HG02588 (cell line): Measurements from ENCODE around the gene BCL3.
"Not testable (repeated sequence)": the region's sequence is repeated elsewhere in the genome, so short reads cannot be mapped to it uniquely, and the experiment has no call there.

Experiments used
- ATAC-seq: cut with Tn5 transposase; IDR thresholded peaks from one replicate; pipeline ENCODE4 v1.9.1; 2021; ENCODE audit warnings: mild to moderate bottlenecking, moderate library complexity; ENCODE audit not compliant: unreplicated experiment

BCL3 gene

DNA sequence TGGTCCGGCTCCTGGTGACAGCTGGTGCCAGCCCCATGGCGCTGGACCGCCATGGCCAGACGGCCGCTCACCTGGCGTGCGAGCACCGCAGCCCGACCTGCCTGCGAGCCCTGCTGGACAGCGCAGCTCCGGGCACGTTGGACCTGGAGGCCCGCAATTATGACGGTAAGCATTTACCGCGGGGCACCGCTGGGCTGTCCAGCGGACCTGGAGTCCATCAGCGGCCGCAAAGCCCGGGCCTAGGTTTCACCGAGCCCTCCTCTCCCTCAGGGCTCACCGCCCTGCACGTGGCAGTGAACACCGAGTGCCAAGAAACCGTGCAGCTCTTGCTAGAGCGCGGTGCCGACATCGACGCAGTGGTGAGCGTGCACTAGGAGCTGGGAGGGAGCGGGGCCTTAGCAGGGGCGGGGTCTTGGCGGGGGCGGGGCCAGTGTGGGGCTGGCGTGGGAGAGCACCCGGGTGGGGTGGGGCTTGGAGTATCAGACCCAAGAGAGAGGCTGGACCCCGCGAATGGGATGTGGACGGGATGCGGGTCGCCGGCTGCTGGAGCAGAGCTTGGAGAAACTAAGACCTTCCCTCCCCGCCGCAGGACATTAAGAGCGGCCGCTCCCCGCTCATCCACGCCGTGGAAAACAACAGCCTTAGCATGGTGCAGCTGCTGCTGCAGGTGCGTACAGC, 8.7 kb downstream of the BCL3 start:
- ATAC-seq = no peak

- ATAC-seq = no peak
Observed at GRCh38 chr19:44757735-44758505, 9.4 kb downstream of the BCL3 start.

DNA sequence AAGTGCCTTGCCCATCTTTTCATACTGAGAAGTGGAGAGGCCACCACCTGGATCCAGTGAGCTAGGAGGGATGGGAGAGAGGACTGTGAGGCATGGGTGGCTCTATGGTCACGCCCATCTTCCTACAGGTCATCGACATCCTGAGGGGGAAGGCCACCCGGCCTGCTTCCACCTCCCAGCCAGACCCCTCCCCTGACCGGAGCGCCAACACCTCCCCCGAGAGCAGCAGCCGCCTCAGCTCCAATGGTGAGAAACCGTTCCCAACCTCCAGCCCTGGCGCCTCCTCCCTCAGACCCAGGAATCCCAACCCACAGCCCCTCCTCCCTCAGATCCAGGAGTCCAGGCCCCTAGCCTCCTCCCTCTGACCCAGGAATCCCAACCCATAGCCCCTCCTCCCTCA, 10.1 kb downstream of the BCL3 start:
- ATAC-seq = no peak

- ATAC-seq = no peak
Observed at GRCh38 chr19:44759083-44759804, 10.7 kb downstream of the BCL3 start.

GRCh38 chr19:44762038-44762437, 13.5 kb downstream of the BCL3 start:
- ATAC-seq = no peak

GRCh38 chr19:44765033-44765948, 16.8 kb downstream of the BCL3 start:
- no peak for ATAC-seq

- no peak for ATAC-seq
Observed at GRCh38 chr19:44765949-44766335, 17.4 kb downstream of the BCL3 start.

DNA sequence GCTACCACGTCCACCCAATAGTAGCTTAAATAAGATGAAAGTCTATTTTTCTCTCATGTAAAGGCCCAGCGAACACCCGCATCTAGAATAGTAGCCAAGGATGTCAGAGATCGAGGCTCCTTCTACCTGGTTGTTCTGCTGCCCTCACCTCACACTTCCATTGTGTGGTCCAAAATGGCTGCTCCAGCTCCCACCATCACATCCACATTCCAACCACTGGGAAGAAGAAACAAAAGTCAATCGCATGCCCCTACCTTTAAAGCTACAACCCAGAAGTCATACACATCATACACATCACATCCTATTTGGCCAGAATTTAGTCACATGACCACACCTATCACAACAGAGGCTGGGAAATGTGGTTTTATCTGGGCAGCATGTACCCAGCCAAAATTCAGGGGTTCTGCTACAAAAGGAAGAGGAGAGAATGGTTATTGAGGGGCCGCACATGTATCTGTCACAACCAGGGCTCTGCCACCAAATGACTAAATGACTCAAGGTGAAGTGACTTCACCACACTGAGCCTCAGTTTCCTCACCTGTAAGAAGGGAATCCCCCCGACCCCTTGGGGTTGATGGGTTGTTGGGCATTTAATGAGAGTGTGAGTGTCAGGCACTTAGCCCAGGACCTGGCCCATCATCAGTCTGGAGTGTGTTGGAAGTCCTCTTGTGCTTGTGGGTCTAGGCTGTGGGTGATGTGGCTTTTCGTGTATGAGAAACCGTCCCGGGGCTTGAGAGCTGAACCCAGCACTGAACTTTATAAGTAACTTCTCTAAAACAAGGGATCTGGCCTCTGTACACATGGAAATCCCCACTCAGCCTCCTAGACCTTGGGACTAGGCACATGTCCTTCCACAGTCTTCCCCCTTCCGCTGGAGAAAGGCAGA, 19.0 kb downstream of the BCL3 start:
- ATAC-seq = no peak

GRCh38 chr19:44770550-44771257, 22.2 kb downstream of the BCL3 start:
- ATAC-seq = peak; percentile 96

DNA sequence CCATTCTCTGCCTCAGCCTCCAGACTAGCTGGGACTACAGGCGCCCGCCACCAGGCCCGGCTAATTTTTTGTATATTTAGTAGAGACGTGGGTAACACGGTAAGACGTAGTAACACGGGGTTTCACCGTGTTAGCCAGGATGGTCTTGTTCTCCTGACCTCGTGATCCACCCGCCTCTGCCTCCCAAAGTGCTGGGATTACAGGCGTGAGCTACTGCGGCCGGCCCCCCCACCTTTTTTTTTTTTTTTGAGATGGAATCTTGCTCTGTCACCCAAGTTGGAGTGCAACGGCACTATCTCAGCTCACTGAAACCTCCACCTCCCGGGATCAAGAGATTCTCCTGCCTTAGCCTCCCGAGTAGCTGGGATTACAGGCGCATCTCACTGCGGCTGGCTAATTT, 23.6 kb downstream of the BCL3 start:
- ATAC-seq = not testable (repeated sequence)

GRCh38 chr19:44772959-44773358, 24.5 kb downstream of the BCL3 start:
- no peak for ATAC-seq

DNA sequence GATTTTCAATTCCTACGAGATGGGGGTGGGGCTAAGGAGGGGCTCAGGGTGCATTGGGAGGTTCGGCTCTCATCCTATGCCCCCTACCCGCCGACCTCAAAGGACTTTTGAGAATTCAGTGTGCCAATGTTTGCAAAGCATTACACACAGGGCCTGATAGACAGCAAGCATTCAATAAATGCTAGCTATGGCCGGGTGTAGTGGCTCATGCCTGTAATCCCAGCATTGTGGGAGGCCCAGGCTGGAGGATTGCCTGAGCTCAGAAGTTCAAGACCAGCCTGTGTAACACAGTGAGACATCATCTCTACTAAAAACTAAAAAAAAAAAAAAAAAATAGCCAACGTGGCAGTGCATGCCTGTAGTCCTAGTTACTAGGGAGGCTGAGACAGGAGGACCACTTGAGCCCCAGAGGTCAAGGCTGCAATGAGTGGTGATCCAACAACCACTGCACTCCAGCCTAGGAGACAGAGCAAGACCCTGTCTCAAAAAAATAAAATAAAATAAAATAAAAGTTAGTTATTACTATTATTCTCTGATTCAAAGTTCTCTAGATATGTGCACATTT, 27.2 kb downstream of the BCL3 start:
- no peak for ATAC-seq

GRCh38 chr19:44776402-44777096, 28.0 kb downstream of the BCL3 start:
- no peak for ATAC-seq

DNA sequence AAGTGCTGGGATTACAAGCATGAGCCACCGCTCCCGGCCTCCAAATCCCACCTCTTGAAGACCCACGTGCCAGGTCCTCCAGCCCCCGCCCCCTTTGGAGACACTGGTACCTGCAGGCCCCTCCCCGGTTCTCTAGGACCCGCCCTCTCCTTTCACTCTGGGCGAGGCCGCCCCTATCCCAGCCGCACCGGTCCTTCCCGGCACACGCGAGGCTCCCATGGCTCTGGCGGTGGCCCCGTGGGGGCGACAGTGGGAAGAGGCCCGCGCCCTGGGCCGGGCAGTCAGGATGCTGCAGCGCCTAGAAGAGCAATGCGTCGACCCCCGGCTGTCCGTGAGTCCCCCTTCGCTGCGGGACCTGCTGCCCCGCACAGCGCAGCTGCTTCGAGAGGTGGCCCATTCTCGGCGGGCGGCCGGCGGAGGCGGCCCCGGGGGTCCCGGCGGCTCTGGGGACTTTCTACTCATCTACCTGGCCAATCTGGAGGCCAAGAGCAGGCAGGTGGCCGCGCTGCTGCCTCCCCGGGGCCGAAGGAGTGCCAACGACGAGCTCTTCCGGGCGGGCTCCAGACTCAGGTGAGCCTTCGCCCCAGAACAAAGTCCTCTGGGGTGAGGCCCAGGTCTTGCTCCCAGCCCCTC, 29.3 kb downstream of the BCL3 start, which contains the start of gene CBLC:
Gene CBLC, plus strand, starts transcription at position 176 of the 633 bp plus-strand sequence. Its CDS starts 42 bp downstream, at position 218.
- no peak for ATAC-seq

- ATAC-seq = no peak
Observed at GRCh38 chr19:44779150-44779549, 30.6 kb downstream of the BCL3 start.

DNA sequence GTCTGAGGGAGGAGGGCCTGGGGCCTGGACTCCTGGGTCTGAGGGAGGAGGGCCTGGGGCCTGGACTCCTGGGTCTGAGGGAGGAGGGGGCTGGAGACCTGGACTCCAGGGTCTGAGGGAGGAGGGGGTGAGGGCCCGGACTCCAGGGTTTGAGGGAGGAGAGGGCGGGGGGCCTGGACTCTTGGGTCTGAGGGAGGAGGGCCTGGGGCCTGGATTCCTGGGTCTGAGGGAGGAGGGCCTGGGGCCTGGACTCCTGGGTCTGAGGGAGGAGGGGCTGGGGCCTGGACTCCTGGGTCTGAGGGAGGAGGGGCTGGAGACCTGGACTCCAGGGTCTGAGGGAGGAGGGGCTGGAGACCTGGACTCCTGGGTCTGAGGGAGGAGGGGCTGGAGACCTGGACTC, 33.2 kb downstream of the BCL3 start:
- not testable (repeated sequence) for ATAC-seq

DNA sequence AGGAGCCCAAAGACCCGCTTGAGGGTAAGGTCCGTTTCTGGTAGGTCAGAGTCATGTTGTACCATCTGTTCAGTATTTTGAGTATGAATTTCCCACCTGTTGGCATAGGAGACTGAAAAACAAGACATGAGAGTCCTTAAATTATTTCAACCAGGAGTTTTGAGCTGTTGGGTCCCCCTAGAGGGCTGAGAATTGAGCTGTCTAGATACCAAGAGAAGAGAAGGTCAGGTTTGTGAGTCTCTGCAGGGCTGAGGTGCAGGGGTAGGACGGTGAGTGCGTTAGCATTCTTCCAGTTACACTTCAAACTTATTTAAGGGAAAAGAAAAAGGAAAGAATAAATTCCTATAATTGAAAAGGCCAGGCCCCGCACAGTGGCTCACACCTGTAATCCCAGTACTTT, 34.2 kb downstream of the BCL3 start:
- ATAC-seq = no peak

DNA sequence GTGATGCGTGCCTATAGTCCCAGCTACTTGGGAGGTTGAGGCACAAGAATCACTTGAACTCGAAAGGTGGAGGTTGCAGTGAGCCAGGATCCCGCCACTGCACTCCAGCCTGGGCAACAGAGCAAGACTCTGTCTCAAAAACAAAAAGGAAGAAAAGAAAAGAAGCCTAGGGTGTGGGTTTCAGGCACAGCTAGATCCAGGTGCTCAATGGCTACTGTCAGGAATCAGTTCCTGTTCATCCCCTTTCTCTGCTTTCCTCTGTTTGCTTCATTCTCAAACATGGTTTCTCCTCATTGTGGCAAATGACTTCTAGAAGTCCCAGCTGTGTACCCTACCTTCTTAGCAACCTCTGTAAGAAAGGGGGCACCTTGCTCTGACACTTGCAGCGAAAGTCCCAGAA, 35.0 kb downstream of the BCL3 start:
- no peak for ATAC-seq
